Aorta (tissue), 5 donors: ENCODE results near the gene TAF4. TPM values are rescaled to one million over a fixed set of nuclear protein-coding genes. Genes with fewer than 3 reads are reported as not detected.

Experiments used
- ATAC-seq: fragments of 200-7000 bp; cut with Tn5 transposase; one replicate; pipeline ENCODE4 v1.9.1; 2022; ENCODE audit warnings: moderate library complexity; ENCODE audit not compliant: low FRiP score
- DNase-seq, 2 donors: peaks; one replicate each; pipeline ENCODE4 v3.0.0-alpha.2; 2020
- H3K27ac ChIP-seq, 2 donors: one replicate each; pipeline ENCODE4 v1.5.1; 2013; ENCODE audit warnings: low read length in 2 of 2, mild to moderate bottlenecking in 2 of 2, moderate library complexity in 2 of 2, control low read depth in 1 of 2, inconsistent platforms in 1 of 2, low read depth in 1 of 2
- H3K27me3 ChIP-seq, 2 donors: one replicate each; pipeline ENCODE4 v1.6.1; 2013; ENCODE audit warnings: control low read depth in 1 of 2, low read length in 1 of 2, mild to moderate bottlenecking in 1 of 2, moderate library complexity in 1 of 2; ENCODE audit not compliant: insufficient read depth in 2 of 2, control insufficient read depth in 1 of 2
- H3K36me3 ChIP-seq, 2 donors: one replicate each; pipeline ENCODE4 v1.6.1; 2013; ENCODE audit warnings: control low read depth in 1 of 2, low read length in 1 of 2, mild to moderate bottlenecking in 1 of 2; ENCODE audit not compliant: insufficient read depth in 2 of 2, control insufficient read depth in 1 of 2
- H3K4me1 ChIP-seq, 2 donors: one replicate each; pipeline ENCODE4 v1.6.1; 2013; ENCODE audit warnings: low read length in 2 of 2, control low read depth in 1 of 2, mild to moderate bottlenecking in 1 of 2, moderate library complexity in 1 of 2; ENCODE audit not compliant: insufficient read depth in 2 of 2, control insufficient read depth in 1 of 2
- H3K4me3 ChIP-seq, 2 donors: one replicate each; pipeline ENCODE4 v1.5.1; 2013; ENCODE audit warnings: low read length in 2 of 2, control low read depth in 1 of 2, mild to moderate bottlenecking in 1 of 2
- H3K9me3 ChIP-seq: one replicate; pipeline ENCODE4 v1.6.1; 2013; ENCODE audit warnings: mild to moderate bottlenecking, low read length; ENCODE audit not compliant: control insufficient read depth
- WGBS, 2 donors: extraction: QIAGEN DNeasy Blood & Tissue Kit; methylation state at CpG; one replicate each; pipeline ENCODE4 v1.1.7; 2013; 5-methylcytosine and 5-hydroxymethylcytosine counted together
- intact Hi-C, 2 donors: fragments of 100-400 bp; cut with DNase I; formaldehyde crosslinking; loops; one replicate each; pipeline versions ENCODE4 v1.14.2 to v1.15.0; 2022
- polyA plus RNA-seq, 2 donors: library from polyadenylated mRNA; stranded (reverse); fragments of 200-250 nt; gene quantifications; one replicate each; pipeline ENCODE4 v1.2.3, GENCODE V29; 2013
- total RNA-seq, 2 donors: library from RNA; stranded (reverse); fragmentation: NEBNext Ultra II Directional; extraction: Animal tissue kit (Norgen Biotek cat#: 25700); gene quantifications; one replicate each; pipeline ENCODE4 v1.2.1, GENCODE V29; 2021
- donor health status: healthy with polysubstance abuse.
- donor health status: Bipolar disorder and iron deficiency.
- donor health status: DM: no; HTN: no; CAD: no.
- donor health status: DM: no; HTN: no; CAD: no.
- donor health status: DM: yes; HTN: yes; CAD: no.

TAF4 gene
- total and polyA plus RNA-seq, 4 donors: 2.5 to 19.5 (median 9.0) TPM

DNA sequence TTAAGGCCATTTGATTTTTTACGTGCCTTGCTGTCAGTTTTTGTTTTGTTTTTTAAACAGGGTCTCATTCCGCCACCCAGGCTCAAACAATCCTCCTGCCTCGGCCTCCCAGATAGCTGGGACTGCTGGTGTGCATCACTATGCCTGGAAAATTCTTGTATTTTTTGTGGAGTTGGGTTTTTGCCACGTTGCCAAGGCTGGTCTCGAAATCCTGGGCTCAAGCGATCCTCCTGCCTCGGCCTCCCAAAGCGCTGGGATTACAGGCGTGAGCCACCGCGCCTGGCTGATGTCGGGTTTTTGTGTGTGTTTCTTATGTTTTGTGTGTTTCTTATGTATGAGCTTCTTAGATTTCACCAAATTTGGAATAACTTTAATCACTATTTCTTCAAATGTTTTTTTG is 104.8 kb downstream of the TAF4 start:
- WGBS, 2 donors: 91 to 98% methylated on average over 12 of the region's 12 CpGs
- ATAC-seq (no peak), DNase-seq (peak in 1 of 2 donors; percentile 58)
- Histone ChIP-seq H3K4me1 (no peaks in the 10 kb centered on the region), H3K9me3 (no peaks in the 10 kb centered on the region), H3K4me3 (no peak overlapping the region), H3K36me3 (no peaks in the 10 kb centered on the region), H3K27me3 (no peaks in the 10 kb centered on the region), H3K27ac (no peak overlapping the region)
- intact Hi-C loops: no loop called here

DNA sequence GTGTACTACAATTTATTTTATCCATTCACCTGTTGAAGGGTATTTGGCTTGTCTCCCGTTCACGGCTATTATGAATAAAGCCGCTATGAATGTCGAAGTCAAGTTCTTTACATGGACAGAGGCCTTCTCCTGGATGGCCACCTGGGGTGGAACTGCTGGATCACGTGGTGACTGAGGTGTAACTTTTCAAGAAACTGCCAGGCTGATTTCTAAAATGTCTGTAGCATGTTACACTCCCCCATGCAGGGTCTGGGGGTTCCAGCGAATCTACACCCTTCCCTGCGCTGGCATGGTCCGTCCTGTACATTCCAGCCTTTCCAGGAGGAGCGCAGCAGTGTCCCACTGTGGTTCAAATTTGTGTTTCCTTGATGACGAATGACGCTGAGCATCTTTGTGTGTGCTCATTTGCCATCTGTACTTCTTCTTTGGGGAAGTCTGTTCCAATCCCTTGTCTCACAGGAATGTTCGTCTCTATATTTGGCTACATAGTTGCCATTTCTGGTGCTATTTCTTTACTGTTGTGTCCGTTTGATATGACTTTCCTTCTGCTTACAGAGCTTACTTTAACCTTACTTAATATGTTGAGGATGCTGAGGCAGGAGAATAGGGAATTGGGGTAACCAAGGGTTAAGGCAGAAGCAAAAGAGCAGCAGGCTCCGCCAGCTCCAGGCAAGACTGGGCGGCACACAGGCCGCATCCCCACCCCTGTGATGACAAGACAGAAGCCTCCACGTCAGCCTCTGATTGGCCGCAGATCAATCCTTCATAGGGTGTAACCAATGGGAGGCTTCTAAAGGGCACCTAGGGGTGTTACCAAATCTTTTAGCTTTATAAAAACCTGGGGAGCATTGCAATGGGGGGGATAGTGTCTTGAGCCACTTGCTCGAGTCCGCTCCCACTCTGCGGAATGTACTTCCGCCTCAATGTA is 106.6 kb downstream of the TAF4 start:
- Histone ChIP-seq H3K4me1 (no peaks in the 10 kb centered on the region), H3K36me3 (no peaks in the 10 kb centered on the region), H3K27me3 (no peaks in the 10 kb centered on the region), H3K9me3 (no peaks in the 10 kb centered on the region), H3K4me3 (no peak overlapping the region), H3K27ac (no peak overlapping the region)
- intact Hi-C loops: no loop called here
- WGBS, 2 donors: 51 to 62% methylated on average over 22 of the region's 22 CpGs
- ATAC-seq (no peak), DNase-seq (peak in 1 of 2 donors; percentile 25)

DNA sequence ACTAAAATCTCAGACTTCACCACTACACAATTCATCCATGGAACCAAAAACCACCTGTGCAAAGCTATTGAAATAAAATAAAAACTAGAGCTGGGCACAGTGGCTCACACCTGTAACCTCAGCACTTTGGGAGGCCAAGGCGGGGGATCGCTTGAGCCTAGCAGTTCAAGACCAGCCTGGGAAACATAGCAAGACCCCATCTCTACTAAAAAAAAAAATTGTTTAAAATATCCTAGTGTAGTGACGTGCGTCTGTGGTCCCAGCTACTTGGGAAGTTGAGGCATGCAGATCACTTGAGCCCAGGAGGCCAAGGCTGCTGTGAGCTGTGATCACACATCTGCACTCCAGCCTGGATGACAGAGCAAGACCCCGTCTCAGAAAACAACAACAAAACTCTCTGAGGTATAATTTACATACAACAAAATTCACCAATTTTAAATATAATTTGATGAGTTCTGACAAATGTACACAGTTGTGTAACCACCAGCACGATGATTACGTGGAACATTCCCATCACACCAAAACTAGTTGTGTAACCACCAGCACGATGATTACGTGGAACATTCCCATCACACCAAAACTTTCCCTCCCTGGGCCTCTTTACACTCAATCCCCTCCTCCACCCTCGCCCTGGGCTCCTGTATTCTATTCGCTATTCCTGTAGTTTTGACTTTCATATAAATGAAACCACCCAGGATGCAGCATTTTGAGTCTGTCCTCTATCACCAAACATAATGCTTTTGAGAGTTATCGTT is 107.5 kb downstream of the TAF4 start:
- peak in 1 of 2 donors; percentile 33 for DNase-seq
- intact Hi-C loops: no loop called here
- H3K27ac ChIP-seq: no peak overlapping the region

DNA sequence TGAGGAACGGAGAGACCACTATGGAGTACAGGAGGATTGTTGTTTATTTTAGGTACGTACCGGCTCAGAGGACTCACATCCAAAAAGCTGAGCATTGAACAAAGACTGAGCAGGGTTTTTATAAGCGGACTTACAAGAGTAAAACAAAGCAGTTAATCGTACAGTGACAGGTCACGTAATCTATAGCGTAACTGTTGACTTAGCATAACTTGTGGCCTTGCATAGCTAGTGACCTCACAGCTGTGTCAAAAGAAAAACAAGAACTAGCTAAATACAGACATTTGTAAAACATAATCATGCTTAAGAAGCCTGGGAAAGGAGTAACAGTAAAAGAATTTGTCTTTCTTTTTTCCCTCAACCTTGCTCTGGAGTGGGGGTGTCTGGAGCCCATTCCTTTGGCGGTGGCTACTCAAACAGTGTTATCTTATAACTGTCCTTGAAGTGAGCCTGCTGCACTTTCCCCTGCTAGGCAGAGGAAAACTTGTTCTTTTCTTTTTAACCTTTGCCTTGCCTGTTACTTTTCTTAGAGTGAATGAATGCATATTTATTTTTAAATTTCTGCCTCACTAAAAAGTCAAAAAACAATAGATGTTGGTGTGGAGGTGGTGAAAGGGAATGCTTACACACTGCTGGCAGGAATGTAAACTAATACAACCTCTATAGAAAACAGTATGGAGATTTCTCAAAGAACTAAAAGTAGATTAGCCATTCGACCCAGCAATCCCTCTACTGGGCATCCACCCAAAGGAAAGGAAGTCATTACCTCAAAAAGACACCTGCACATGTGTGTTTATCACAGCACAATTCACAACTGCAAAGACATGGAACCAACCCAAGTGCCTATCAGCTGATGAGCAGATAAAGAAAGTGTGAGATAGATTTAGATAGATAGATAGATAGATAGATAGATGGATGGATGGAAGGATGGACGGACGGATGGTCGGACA is 109.0 kb downstream of the TAF4 start:
- Histone ChIP-seq H3K4me3 (no peak overlapping the region), H3K27me3 (no peaks in the 10 kb centered on the region), H3K36me3 (no peaks in the 10 kb centered on the region), H3K27ac (no peak overlapping the region), H3K4me1 (no peaks in the 10 kb centered on the region), H3K9me3 (no peaks in the 10 kb centered on the region)
- intact Hi-C loops: no loop called here
- ATAC-seq: no peak
- 18 to 20% methylated on average over 12 of the region's 12 CpGs for WGBS, 2 donors
- DNase-seq: no peak

More for the DNA sequence above, 107.5 kb downstream of the TAF4 start:
- Histone ChIP-seq H3K4me3 (no peak overlapping the region), H3K9me3 (no peaks in the 10 kb centered on the region), H3K4me1 (no peaks in the 10 kb centered on the region), H3K36me3 (no peaks in the 10 kb centered on the region), H3K27me3 (no peaks in the 10 kb centered on the region)
- WGBS, 2 donors: 85 to 86% methylated on average over 12 of the region's 12 CpGs
- no peak for ATAC-seq

GRCh38 chr20:61955668-61956395 is 109.8 kb downstream of the TAF4 start:
- Histone ChIP-seq H3K27ac (no peak overlapping the region), H3K4me3 (no peak overlapping the region), H3K27me3 (no peaks in the 10 kb centered on the region), H3K4me1 (no peaks in the 10 kb centered on the region), H3K36me3 (no peaks in the 10 kb centered on the region), H3K9me3 (no peaks in the 10 kb centered on the region)
- ATAC-seq (no peak), DNase-seq (no peak)
- WGBS, 2 donors: 31 to 32% methylated on average over 6 of the region's 6 CpGs
- intact Hi-C loops: no loop called here

DNA sequence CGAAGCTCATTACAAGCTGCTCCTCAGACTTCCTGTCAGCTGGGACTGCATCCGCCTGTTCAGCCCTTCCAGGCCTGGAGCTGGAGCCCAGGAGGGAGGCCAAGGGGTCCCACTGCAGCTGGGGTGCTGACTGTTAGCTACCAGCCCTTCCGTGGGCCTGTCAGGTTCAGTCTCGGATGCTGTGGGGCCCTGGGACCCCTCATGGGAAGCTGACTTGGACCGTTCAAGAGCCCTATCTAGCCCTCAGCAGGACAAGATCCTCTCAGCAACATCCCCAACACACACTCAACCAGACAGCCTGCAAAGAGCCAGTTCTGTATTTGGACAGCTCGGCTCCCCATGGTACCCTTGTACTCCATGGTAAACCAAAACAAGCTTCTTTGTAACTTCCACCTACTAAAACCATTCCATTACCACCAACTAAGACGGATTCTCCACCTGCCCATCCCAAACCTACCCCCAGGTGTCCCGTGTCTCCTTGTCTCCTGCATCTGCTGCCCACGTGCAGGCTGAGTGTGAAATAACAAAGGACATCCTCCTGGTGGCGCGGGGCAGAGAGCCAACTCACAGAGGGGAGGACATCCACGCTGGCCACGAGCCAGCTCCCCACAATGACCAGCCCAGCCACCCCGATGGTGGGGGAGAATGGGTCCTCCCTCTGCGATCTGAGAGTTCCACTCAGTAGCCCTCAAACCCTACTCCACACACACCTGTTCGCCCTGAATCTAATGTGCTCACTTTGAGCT is 111.2 kb downstream of the TAF4 start:
- ATAC-seq (no peak), DNase-seq (peak in 1 of 2 donors; percentile 54)
- no peaks in the 10 kb centered on the region for H3K4me1 ChIP-seq
- 64 to 76% methylated on average over 16 of the region's 16 CpGs for WGBS, 2 donors
- no peaks in the 10 kb centered on the region for H3K36me3 ChIP-seq
- no peak overlapping the region for H3K27ac ChIP-seq
- no peaks in the 10 kb centered on the region for H3K27me3 ChIP-seq
- H3K9me3 ChIP-seq: no peaks in the 10 kb centered on the region
- intact Hi-C loops: no loop called here
- no peak overlapping the region for H3K4me3 ChIP-seq

DNA sequence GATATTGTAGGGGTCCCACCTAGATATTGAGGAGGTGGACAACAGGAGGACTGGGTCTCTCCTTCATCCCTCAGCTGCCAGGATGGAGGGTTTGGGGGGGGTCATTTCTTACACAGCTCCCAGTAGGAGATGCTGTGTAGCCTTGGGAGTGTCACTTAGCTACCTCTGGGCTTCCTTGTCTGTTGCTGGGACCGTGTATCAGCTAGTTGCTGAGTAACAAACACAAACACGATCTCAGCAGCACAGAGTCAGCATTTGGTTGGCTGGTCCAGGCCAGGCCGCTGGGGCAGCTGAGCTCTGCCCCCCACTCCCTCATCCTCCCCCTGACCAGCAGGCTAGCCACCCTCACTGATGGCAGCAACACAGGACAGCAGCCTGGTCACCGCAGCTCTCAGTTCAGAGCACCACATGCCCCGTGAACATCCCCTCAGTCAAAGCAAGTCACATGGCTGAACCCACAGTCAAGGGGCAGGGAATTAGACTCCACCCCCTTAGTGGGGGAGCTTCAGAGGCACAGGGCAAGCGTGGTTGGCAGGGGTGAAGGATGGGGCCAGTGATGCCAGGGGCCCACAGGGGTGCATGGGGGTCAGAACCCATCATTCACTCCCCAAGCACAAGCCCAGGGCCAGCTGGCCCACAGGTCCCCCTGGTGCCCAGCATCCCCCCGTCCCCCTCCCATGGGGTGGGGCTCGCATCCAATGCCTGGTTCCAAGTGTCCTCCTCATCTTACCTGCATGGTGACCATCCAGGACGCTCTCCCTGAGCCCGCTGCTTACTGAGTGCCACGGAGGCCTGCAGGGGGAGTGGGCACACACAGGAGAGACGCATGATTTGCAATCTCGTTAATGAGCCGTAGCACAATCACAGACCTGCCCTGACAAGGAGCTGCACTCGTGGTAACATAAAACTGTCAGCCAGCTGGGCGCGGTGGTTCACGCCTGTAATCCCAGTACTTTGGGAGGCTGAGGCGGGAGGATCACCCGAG is 112.4 kb downstream of the TAF4 start:
- Histone ChIP-seq H3K27me3 (no peaks in the 10 kb centered on the region), H3K9me3 (no peaks in the 10 kb centered on the region), H3K4me3 (no peak overlapping the region), H3K36me3 (no peaks in the 10 kb centered on the region), H3K4me1 (no peaks in the 10 kb centered on the region), H3K27ac (no peak overlapping the region)
- WGBS, 2 donors: 90 to 92% methylated on average over 20 of the region's 20 CpGs
- intact Hi-C loops: no loop called here
- no peak for ATAC-seq
- DNase-seq: peak in 1 of 2 donors; percentile 47
